Brain microvascular endothelial cell (primary cell): ENCODE measurements around the gene TECPR2.
A peak's percentile ranks its signal among the peaks of the same experiment; 100 is the strongest.

ENCODE experiments used
- DNase-seq: peaks from one replicate; pipeline ENCODE4 v3.0.0-alpha.2; 2020
- H3K27ac ChIP-seq: fragments of 250-450 bp; sonication (Bioruptor Pico); 2 replicates; pipeline ENCODE4 v1.5.1; 2020; ENCODE audit warnings: mild to moderate bottlenecking, moderate library complexity
- H3K27me3 ChIP-seq: fragments of 250-450 bp; sonication (Bioruptor Pico); replicated peaks from 2 replicates; pipeline ENCODE4 v1.5.1; 2020; ENCODE audit warnings: mild to moderate bottlenecking
- H3K36me3 ChIP-seq: fragments of 250-450 bp; sonication (Bioruptor Pico); replicated peaks from 2 replicates; pipeline ENCODE4 v1.5.1; 2020; ENCODE audit warnings: mild to moderate bottlenecking
- H3K4me3 ChIP-seq: 2 replicates; pipeline ENCODE4 v1.5.1; 2011; ENCODE audit warnings: low read depth, mild to moderate bottlenecking, control low read depth, low read length, moderate library complexity
- CTCF ChIP-seq: IDR thresholded peaks from 2 replicates; pipeline ENCODE4 v1.5.1; 2011; ENCODE audit warnings: low read depth, mild to moderate bottlenecking, moderate library complexity, low read length, control low read depth, inconsistent platforms; ENCODE audit errors: missing control alignments
- in situ Hi-C: cut with HindIII; loops from 2 replicates; pipeline ENCODE4 v1.10.0; 2017; ENCODE audit warnings: low sequenced_read_pairs, low pct_ligation_motif_present

Gene TECPR2

GRCh38 chr14:102508410-102508773, 145.7 kb downstream of the TECPR2 start:
- H3K4me3 ChIP-seq: peak overlapping the region; percentile 64
- no peak for DNase-seq
- no peaks in the 10 kb centered on the region for H3K36me3 ChIP-seq
- H3K27me3 ChIP-seq: no peaks in the 10 kb centered on the region
- H3K27ac ChIP-seq: no peak overlapping the region
- in situ Hi-C loops: no loop called here
- no peak for TF ChIP-seq CTCF

- Histone ChIP-seq H3K36me3 (no peaks in the 10 kb centered on the region), H3K4me3 (peak overlapping the region; percentile 64), H3K27ac (peak overlapping the region; percentile 44), H3K27me3 (no peaks in the 10 kb centered on the region)
- no peak for TF ChIP-seq CTCF
- in situ Hi-C loops: no loop called here
- DNase-seq: no peak
Measured at GRCh38 chr14:102508774-102509745, 146.3 kb downstream of the TECPR2 start.

GRCh38 chr14:102509746-102510615, 147.2 kb downstream of the TECPR2 start, which contains the start of gene ANKRD9:
Gene ANKRD9, minus strand, starts transcription at chr14:102509776. Its CDS starts 1,887 bp downstream, at chr14:102507889.
- peak; percentile 86 for DNase-seq

GRCh38 chr14:102510616-102511520, 148.1 kb downstream of the TECPR2 start:
- no peak overlapping the region for H3K4me3 ChIP-seq
- no peaks in the 10 kb centered on the region for H3K36me3 ChIP-seq
- H3K27me3 ChIP-seq: no peaks in the 10 kb centered on the region
- TF ChIP-seq CTCF: no peak
- H3K27ac ChIP-seq: no peak overlapping the region
- no peak for DNase-seq
- in situ Hi-C loops: no loop called here

More at GRCh38 chr14:102509746-102510615, 147.2 kb downstream of the TECPR2 start, which contains the start of gene ANKRD9:
- H3K4me3 ChIP-seq: peak within 1 kb of the TSS; percentile 66
- no peak for TF ChIP-seq CTCF
- no peaks in the 10 kb centered on the region for H3K36me3 ChIP-seq
- in situ Hi-C loops: no loop called here
- no peaks in the 10 kb centered on the region for H3K27me3 ChIP-seq
- peak within 1 kb of the TSS; percentile 44 for H3K27ac ChIP-seq

GRCh38 chr14:102511538-102511937, 148.8 kb downstream of the TECPR2 start:
- Histone ChIP-seq H3K36me3 (no peaks in the 10 kb centered on the region), H3K27me3 (no peaks in the 10 kb centered on the region), H3K4me3 (no peak overlapping the region), H3K27ac (no peak overlapping the region)
- no peak for TF ChIP-seq CTCF
- no peak for DNase-seq
- in situ Hi-C loops: no loop called here
